ENCODE results near the gene PDE4D. TPM values are rescaled to one million over a fixed set of nuclear protein-coding genes. Genes with fewer than 3 reads are reported as not detected.

PDE4D gene
- total RNA-seq, 1 experiment from 2014 or later: 3.6 TPM

GRCh38 chr5:58974601-58975000 lies 918.9 kb downstream of the PDE4D start:
- Histone ChIP-seq H3K4me3 (ENCODE audit: low read length) (no peak overlapping the region), H3K9ac (ENCODE audit: low read length) (no peak overlapping the region), H3K9me2 (replicated peaks; ENCODE audit: low read length) (no peaks in the 10 kb centered on the region), H3K9me3 (ENCODE audit: low read length) (no peaks in the 10 kb centered on the region), H3K27me3 (ENCODE audit: low read length) (no peaks in the 10 kb centered on the region), H3K27ac (ENCODE audit: low read length) (no peak overlapping the region), H4K20me1 (ENCODE audit: low read length) (no peaks in the 10 kb centered on the region), H3K4me2 (ENCODE audit: low read length) (no peak overlapping the region), H3K36me3 (ENCODE audit: low read depth, low read length) (no peaks in the 10 kb centered on the region), H3F3A (ENCODE audit: low read length, unreplicated experiment) (no peaks in the 10 kb centered on the region), H3K79me2 (ENCODE audit: low read length) (no peaks in the 10 kb centered on the region), H2AFZ (ENCODE audit: low read length) (no peak overlapping the region), H3K4me1 (ENCODE audit: insufficient read depth, low read length) (peaks cover 10% of the 10 kb centered on the region; the same call in 1 of the 2 replicates)
- no peak for TF ChIP-seq CTCF (conservative IDR thresholded peaks at IDR 0.05; ENCODE audit: low read depth, low read length)
- TF ChIP-seq EZH2phosphoT487 (IDR thresholded peaks at IDR 0.05; ENCODE audit: borderline replicate concordance, low read length): no peak
- no peak for TF ChIP-seq EZH2 (IDR thresholded peaks at IDR 0.05; ENCODE audit: low read length, unreplicated experiment)
- no TSS peak for BruUV-seq (replicated peaks)
- POLR2A ChIA-PET (ENCODE audit: unreplicated experiment): no interaction called here
- ATAC-seq (no peak), DNase-seq (no peak)
- CTCF ChIA-PET: no interaction called here
- intact Hi-C loops (cut with micrococcal nuclease): no loop called here

- ATAC-seq: peak; percentile 73
- ChIA-PET POLR2A (ENCODE audit: unreplicated experiment) (no interaction called here), CTCF (interaction anchor here (0.6 kb wide), 1 partner anchor 81 kb away, joined by 3 read pairs; no protein-coding TSS in a partner anchor)
- Histone ChIP-seq H3K9ac (ENCODE audit: low read length) (no peak overlapping the region), H3K36me3 (ENCODE audit: low read depth, low read length) (no peaks in the 10 kb centered on the region), H3K4me1 (ENCODE audit: insufficient read depth, low read length) (peaks cover 10% of the 10 kb centered on the region; the same call in 1 of the 2 replicates), H2AFZ (ENCODE audit: low read length) (no peak overlapping the region), H3K79me2 (ENCODE audit: low read length) (no peaks in the 10 kb centered on the region), H3F3A (ENCODE audit: low read length, unreplicated experiment) (no peaks in the 10 kb centered on the region), H3K9me3 (ENCODE audit: low read length) (no peaks in the 10 kb centered on the region), H3K4me2 (ENCODE audit: low read length) (no peak overlapping the region), H3K27me3 (ENCODE audit: low read length) (no peaks in the 10 kb centered on the region), H3K27ac (ENCODE audit: low read length) (no peak overlapping the region), H4K20me1 (ENCODE audit: low read length) (no peaks in the 10 kb centered on the region), H3K9me2 (replicated peaks; ENCODE audit: low read length) (no peaks in the 10 kb centered on the region), H3K4me3 (ENCODE audit: low read length) (no peak overlapping the region)
- DNase-seq: peak; percentile 41
- BruUV-seq (replicated peaks): no TSS peak
- TF ChIP-seq EZH2 (IDR thresholded peaks at IDR 0.05; ENCODE audit: low read length, unreplicated experiment) (no peak), CTCF (conservative IDR thresholded peaks at IDR 0.05; ENCODE audit: low read depth, low read length) (0 out of 2 replicates have a peak, but pooled peaks have one; percentile 12)
- intact Hi-C loops (cut with micrococcal nuclease): no loop called here
Observed at GRCh38 chr5:58974083-58974482, 919.4 kb downstream of the PDE4D start.

GRCh38 chr5:58972301-58972700 lies 921.2 kb downstream of the PDE4D start:
- Histone ChIP-seq H3K36me3 (ENCODE audit: low read depth, low read length) (no peaks in the 10 kb centered on the region), H3F3A (ENCODE audit: low read length, unreplicated experiment) (no peaks in the 10 kb centered on the region), H3K9ac (ENCODE audit: low read length) (no peak overlapping the region), H3K9me2 (replicated peaks; ENCODE audit: low read length) (no peaks in the 10 kb centered on the region), H4K20me1 (ENCODE audit: low read length) (no peaks in the 10 kb centered on the region), H3K27ac (ENCODE audit: low read length) (no peak overlapping the region), H3K4me1 (ENCODE audit: insufficient read depth, low read length) (peaks cover 10% of the 10 kb centered on the region; the same call in 1 of the 2 replicates), H3K9me3 (ENCODE audit: low read length) (no peaks in the 10 kb centered on the region), H3K4me2 (ENCODE audit: low read length) (no peak overlapping the region), H3K4me3 (ENCODE audit: low read length) (no peak overlapping the region), H3K27me3 (ENCODE audit: low read length) (no peaks in the 10 kb centered on the region), H2AFZ (ENCODE audit: low read length) (no peak overlapping the region), H3K79me2 (ENCODE audit: low read length) (no peaks in the 10 kb centered on the region)
- ChIA-PET CTCF (no interaction called here), POLR2A (ENCODE audit: unreplicated experiment) (no interaction called here)
- TF ChIP-seq EZH2phosphoT487 (IDR thresholded peaks at IDR 0.05; ENCODE audit: borderline replicate concordance, low read length): no peak
- TF ChIP-seq EZH2 (IDR thresholded peaks at IDR 0.05; ENCODE audit: low read length, unreplicated experiment): no peak
- no peak for TF ChIP-seq CTCF (conservative IDR thresholded peaks at IDR 0.05; ENCODE audit: low read depth, low read length)
- no peak for ATAC-seq
- DNase-seq: no peak
- BruUV-seq (replicated peaks): no TSS peak
- intact Hi-C loops (cut with micrococcal nuclease): no loop called here
